HG03439 (cell line): ENCODE measurements around the gene PARVA.
"Not testable (repeated sequence)": the region's sequence is repeated elsewhere in the genome, so short reads cannot be mapped to it uniquely, and the experiment has no call there.

ENCODE experiments used
- ATAC-seq: cut with Tn5 transposase; IDR thresholded peaks from one replicate; pipeline ENCODE4 v1.9.1; 2021; ENCODE audit warnings: mild to moderate bottlenecking, moderate library complexity; ENCODE audit not compliant: unreplicated experiment

PARVA gene, protein sequence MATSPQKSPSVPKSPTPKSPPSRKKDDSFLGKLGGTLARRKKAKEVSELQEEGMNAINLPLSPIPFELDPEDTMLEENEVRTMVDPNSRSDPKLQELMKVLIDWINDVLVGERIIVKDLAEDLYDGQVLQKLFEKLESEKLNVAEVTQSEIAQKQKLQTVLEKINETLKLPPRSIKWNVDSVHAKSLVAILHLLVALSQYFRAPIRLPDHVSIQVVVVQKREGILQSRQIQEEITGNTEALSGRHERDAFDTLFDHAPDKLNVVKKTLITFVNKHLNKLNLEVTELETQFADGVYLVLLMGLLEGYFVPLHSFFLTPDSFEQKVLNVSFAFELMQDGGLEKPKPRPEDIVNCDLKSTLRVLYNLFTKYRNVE

DNA sequence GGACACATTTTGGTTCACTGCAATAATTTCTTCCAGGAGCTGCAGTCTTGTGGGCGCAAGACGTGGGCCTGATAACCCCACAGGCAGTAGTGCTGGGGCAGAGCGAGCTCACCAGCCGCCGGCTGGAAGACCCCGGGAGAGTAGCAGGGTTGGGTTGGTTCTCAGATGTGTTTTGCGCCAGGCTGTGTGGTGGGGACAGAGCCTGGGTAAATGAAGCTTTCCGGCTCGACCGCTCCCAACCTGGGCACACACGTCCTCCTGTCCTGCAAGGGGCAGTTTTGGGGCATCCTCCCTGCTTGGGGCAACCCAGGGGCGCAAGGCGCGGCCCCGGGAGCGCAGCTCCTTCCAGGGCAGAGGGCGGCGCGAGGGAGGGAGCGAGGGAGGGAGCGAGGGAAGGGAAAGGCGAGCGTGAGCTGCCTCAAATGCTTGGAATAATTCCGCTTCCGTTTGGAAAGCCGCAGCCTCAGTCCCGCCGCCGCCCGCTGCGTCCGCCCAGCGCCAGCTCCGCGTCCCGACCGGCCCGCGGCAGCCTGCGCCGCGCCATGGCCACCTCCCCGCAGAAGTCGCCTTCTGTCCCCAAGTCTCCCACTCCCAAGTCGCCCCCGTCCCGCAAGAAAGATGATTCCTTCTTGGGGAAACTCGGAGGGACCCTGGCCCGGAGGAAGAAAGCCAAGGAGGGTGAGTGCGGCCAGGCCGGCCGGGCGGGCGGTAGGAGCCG lies at the start of gene PARVA:
TSS of gene PARVA (plus strand) at position 466 of the 718 bp plus-strand sequence. CDS start at position 543, 77 bp downstream.
- ATAC-seq = no peak

DNA sequence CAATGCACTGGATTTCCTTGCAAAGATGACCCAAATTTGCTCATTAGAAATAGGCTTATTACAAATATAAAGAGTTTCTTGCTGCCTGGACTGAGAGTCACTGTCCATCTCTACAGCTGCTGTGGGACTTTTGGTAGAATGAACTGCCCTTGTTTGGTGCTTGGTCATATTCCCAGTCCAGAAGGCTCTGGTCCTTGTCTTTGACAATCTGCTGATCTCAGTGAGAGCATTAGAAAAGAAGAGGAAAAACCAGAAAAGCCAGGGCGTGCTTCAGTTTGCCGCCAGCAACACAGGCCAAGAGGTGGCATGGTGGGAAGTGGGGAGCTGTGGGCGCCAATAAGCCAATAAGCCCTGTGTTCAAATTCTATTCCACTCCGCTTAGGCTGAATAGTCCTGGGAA lies 48.2 kb upstream of the PARVA start:
- ATAC-seq = no peak

DNA sequence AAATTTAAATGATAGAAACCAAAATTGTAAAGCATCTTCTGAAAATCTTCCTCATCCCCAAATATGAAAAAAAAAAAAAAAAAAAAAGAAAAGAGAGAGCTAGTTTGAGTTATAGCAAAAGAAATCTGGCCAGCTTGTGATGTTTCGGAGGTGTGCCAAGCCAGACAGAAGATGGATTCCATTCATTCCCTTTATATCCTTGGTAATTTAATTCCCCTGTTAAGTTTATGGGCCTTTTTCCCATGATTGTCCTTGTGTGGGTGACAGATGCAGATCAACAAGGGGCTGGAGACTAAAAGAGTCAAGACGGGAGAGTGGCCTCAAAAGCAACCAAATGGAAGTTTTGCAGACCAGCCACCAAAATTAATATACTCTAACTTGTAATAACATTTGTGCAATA lies 47.6 kb upstream of the PARVA start:
- no peak for ATAC-seq

DNA sequence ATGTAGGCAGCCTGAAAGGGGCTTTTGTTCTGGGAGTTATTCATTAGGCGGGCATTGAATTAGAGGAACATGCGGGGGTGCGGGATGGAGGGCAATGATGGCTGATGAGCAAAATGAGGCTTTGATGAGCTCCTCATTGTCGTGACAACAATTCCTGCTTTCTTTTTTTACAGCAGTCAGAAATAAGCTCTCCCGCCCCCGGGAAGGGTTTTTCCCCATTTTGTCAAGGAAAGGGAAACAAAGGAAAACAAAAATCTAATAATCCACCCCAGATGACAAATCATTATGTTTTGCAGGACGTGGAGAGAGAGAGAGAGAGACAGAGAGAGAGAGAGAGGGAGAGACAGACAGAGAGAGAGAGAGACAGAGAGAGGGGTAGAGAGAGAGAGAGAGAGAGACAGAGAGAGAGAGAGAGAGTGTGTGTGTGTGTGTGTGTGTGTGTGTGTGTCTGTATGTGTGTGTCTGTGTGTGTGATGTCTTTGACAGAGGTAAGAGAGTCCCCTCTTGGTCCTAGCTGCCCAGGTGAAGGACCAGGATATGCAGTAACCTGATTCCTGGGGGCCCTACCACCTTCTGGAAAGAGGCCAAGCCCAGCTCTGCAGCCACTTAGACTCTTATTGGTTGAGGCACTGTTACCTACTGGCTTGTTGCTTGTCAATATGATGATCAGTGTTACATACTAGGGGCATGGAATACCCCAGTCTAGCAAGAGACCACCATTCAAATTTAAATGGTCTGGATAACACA lies 46.7 kb upstream of the PARVA start:
- no peak for ATAC-seq

DNA sequence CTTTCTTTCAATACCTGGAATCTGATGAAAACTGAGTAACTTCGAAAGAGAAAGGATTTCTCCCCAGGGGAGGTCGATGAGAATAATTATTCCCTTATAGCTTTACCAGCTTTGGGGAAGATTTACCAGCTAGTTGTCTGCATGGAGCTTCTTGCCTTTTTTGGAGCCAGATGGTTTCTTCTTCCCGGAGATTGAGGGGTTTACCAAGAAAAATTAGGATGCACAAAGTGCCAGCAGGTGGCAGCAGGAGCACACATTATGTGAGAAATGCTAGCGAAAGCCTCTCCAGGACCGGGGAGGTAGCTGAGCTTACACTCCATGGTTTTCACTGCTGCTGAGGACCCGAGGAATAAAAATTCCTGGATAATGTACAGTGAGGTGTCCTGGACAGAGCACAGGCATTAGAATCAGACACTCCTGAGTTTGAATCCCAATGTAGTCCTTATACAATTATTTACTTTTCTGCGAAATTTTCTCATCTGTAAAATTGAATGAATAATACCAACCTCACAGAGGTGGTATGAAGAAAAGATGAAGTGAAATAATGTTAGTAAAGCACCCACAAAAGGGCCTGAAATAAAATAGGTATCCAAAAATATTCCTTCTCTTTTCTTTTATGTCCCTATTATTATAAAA lies 46.0 kb upstream of the PARVA start:
- ATAC-seq = no peak

DNA sequence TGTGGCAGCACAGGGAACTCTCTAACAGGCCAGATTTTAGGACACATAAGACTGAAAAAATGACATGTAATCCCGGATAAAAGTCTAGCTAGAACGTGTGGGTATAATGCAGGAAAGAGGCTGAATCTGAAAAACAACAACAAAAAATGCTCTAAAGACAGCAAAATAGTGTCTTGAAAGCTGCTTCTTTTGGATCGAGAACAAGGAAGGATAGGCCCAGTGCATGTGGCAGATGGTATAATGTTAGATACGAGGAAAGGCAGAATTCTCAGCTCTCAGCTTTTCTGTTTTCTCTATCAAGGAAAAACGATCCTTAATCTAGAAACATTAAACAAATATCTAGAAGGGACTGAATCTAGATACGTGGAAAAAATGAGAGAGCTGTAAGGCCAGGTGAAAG lies 33.8 kb upstream of the PARVA start:
- no peak for ATAC-seq

DNA sequence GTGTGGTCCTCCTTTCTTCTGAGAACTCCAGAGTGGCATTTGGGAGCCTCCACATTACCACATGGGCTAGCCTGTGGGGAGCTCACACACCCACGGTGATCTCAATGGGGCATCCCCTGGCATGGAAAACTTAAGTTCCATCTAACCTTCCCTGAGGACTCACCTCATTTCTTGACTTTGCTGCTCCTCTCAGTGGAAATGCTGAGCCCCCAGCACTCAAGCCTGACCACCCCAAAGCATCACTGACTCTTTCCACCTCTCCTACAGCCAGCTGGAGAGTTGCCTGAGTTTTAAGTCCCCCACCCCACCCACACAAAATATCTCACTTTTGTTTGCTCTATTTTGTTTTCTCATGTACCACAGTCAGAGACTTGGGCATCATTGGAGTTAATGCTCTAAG lies 23.8 kb upstream of the PARVA start:
- no peak for ATAC-seq

DNA sequence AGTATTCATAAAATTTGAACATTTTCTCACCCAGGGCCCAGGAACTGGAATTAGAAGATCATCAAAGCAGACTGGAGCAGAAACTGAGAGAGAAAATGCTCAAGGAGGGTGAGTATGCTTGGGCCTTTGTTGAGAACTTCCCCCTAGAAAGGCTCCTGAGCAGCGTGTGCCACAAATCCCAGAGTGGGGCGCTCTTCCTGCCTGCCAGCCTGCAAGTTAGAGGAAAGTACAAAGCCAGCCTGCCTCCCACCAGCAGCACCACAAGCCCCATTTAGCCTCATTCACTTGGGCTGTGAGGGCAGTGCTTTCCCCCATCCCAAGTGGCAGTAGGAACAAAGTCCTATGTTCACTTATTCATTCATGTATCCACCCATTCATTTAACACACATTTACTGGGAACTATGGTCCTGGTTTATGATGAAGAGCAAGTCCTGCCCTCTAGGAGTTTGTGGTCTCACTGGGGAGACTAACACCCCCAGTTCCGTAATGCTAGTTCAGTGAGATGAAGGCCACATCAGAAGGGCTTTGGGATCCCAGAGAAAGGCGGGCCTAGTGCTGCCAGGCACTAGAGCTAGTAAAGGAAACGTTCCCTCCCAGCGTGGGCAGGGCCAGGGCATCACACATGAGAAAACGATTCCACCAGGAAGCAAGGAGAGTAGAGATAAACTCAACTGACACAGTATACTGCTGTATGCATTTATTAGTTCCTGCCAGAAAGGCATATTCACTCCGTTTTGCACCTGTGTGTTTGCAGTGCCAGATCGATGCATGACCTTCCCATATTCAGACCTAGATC lies 22.4 kb upstream of the PARVA start:
- no peak for ATAC-seq

DNA sequence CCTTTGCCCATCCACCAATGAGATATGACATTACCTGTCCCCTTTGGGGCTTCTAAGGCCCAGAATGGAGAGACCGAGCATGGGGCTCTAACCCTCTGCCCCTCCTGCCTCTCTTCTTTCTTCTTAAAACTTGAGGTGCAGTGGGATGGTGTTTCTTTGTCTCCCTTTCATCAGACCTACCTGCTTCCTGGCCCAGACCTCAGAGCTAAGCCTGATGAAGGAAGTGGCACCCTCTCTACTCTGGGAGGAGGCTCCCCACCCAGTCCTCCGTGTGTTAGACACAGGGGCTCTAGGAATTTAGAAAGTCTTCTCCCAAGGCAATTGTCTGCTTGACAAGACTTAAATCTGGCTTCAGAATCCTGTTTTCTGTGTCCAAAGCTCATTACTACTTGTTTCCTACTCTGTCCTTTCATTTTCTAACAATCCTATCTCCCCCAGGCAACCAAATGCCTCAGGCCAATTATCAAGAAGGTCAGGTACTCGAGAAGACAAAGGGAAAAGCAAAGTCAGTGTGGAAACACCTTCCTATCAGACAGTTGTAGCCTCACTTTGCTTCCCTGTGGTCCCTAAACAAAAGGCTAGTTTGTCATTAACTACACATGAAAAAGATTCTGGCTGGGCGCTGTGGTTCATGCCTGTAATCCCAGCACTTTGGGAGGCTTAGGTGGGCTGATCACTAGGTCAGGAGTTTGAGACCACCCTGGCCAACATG lies 20.3 kb upstream of the PARVA start:
- no peak for ATAC-seq

DNA sequence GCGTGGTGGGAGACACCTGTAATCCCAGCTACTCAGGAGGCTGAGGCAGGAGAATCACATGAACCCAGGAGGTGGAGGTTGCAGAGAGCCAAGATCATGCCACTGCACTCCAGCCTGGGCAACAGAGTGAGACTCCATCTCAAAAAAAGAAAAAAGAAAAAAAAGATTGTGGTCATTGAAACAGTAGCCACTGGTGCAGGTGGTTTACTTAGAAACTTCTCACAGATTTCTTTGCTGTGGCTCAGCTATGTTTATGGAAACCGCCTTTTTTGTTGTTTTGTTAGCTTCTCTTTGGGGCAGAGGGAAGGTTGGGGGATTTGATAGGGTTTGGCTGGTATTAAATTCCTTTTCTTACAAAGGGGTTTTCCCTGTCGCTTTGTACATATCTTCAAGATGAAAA lies 19.7 kb upstream of the PARVA start:
- ATAC-seq = not testable (repeated sequence)

DNA sequence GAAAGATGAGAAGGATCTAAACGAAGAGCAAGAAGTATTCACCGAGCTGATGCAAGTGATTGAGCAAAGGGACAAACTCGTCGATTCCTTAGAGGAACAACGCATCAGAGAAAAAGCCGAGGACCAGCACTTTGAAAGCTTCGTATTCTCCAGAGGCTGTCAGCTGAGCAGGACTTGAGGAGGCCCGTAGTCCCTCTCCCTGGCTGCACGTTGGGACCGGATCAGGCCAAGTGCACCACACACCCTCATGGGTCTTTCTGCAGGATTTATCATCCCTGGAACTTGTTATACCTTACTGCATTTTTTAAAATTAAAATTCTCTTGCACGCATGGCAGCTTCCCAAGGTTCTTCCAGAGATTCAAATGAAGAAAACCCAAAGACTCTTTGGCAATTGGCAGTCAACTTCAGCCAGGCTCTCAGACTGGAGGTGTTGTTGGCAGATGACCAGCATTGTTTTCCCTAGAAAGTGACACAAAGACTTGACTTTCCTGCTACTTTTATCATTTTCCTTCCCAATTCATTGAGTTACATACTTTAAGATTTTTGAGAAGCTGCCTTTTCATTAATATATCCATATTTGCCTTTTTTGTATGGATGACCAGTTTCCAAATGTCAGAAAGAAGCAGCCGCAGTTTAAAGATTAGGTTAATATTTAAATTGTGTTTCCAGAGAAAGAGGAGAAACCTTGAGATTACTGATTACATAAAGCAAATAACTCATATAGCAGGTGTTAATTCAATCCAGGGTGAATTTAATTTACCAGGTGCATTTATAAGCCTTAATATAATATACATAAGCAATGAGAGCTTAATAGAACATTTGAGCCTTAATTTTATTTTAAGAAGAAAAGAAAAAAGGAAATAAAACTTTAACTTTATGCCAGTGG lies 18.8 kb upstream of the PARVA start:
- ATAC-seq = no peak

DNA sequence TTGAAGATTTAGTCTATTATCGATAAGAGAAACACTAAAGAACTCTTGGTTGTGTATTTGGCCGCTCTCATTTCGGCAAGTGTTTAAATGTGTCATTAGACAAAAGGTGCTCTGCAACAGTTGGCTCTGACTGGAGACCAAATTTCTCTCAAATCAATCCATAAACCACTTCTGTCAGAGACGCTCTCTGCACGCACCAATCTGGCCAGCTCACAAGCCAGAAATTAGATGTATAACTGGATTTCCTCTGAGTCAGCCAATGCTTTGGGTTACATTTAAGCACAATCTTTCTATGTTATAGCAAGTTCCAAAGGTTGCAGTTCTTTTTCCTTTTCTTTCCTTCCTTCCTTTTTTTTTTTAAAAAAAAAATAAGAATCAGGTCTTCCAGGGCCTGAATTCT lies 17.6 kb upstream of the PARVA start:
- no peak for ATAC-seq

DNA sequence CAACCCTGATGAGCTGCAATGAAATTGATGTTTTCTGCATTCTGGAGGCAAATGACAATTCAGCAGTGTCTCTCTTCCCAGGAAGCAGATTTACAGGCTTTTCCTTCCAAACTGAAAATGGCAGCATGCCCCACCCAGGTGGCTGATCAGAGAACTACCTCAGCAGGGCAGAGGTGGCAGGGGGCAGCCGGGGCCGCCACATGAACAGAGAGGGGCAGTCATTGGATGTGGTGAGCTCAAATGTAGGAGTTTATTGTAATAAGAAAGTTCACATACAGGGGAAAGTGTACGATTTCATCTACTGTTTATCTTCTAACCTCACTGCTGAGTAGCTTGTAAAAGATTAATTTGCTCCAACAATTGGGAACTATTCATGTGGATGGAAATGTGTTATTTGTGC lies 15.7 kb upstream of the PARVA start:
- no peak for ATAC-seq

DNA sequence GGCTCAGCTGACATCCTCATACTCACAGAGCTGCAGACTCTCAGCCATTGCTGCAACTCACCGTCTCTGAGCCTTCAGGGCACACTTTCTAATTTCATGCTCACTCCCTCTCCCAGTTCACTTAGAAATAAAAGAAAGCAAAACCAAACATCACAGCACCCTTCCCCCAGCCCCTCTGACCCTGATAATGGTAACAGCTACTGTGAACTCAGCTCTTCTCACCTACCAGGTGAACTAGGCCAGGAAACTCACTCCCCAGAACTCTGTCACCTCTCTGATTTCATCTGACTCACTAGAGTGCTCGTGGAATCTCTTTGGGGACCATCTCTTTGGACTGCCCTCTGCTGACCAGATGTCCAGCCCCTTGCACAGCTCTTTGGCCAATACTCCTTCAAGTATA lies 14.5 kb upstream of the PARVA start:
- ATAC-seq = no peak

DNA sequence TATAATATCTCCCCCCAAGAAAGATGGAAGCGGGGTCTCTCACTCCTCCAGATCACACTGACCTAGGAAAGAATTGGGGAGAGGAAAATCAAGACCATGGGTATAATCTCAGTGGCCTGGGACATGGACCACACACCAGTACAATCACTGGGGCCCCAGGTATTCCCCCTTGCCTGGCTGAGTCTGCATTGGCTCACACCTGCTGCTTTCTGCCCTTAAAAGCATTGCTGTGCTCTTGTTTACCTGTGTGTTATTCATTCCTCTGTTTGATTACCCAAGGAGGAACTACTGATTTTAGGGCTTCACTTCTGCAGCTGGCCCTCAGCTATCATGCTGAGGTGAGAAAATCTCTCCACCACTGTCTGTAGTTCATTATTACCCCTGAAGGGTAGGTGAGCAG lies 14.0 kb upstream of the PARVA start:
- ATAC-seq = no peak

DNA sequence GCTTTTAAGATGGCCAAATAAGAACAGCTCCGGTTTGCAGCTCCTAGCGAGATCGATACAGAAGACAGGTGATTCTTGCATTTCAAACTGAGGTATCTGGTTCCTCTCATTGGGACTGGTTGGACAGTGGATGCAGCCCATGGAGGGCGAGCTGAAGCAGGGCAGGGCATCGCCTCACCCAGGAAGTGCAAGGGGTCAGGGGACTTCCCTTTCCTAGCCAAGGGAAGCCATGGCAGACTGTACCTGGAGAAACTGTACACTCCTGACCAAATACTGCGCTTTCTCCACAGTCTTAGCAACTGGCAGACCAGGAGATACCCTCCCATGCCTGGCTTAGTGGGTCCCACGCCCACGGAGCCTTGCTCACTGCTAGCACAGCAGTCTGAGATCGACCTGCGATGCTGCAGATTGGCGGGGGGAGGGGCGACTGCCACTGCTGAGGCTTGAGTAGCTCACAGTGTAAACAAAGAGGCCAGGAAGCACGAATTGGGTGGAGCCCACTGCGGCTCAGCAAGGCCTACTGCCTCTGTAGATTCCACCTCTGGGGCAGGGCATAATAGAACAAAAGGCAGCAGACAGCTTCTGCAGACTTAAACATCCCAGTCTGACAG lies 11.3 kb upstream of the PARVA start:
- ATAC-seq = not testable (repeated sequence)

DNA sequence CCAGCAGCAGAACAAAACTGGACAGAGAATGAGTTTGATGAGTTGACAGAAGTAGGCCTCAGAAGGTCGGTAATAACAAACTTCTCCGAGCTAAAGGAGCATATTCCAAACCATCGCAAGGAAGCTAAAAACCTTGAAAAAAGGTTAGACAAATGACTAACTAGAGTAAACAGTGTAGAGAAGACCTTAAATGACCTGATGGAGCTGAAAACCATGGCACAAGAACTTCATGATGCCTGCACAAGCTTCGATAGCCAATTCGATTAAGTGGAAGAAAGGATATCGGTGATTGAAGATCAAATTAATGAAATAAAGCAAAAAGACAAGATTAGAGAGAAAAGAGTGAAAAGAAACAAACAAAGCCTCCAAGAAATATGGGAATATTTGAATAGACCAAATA lies 10.3 kb upstream of the PARVA start:
- ATAC-seq = not testable (repeated sequence)

DNA sequence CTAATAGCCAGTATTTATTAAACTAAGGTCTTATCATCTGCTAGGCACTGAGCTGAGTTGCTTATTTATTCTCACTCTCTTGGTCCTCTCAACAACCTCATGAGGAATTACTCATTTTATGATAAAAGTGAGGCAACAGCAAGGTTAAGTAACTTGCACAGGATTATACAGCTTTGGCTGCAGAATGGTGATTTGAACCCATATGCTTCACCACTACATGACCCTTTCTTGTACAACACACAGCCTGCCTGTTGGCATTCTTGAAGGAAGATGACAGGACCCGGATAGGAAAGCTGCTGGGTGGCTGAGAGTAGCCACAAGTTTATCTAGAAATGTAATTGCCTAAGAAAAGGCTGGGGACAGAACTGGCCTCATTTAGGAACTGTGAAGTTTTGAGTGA lies 5.3 kb upstream of the PARVA start:
- no peak for ATAC-seq
